Subcutaneous adipose tissue (tissue), 4 donors: ENCODE measurements around the gene HSD3B7. TPM values are rescaled to one million over a fixed set of nuclear protein-coding genes. Genes with fewer than 3 reads are reported as not detected.

Source experiments
- total RNA-seq, 4 donors: library from RNA; depleted of rRNA; stranded (reverse); fragments of >200 nt; gene quantifications; one replicate each; pipeline ENCODE4 v1.1.0, GENCODE V29; 2016
- TF ChIP-seq, protein P1 (sequence below): fragments of 450-650 bp; IDR thresholded peaks from one replicate; pipeline ENCODE4 v1.5.1; 2016; ENCODE audit warnings: low read depth, mild to moderate bottlenecking, control low read depth, antibody characterized with exemption, moderate library complexity

The HSD3B7 gene
- total RNA-seq: 10 to 100 TPM; 18.3 to 73.8 (median 30.0) TPM

DNA sequence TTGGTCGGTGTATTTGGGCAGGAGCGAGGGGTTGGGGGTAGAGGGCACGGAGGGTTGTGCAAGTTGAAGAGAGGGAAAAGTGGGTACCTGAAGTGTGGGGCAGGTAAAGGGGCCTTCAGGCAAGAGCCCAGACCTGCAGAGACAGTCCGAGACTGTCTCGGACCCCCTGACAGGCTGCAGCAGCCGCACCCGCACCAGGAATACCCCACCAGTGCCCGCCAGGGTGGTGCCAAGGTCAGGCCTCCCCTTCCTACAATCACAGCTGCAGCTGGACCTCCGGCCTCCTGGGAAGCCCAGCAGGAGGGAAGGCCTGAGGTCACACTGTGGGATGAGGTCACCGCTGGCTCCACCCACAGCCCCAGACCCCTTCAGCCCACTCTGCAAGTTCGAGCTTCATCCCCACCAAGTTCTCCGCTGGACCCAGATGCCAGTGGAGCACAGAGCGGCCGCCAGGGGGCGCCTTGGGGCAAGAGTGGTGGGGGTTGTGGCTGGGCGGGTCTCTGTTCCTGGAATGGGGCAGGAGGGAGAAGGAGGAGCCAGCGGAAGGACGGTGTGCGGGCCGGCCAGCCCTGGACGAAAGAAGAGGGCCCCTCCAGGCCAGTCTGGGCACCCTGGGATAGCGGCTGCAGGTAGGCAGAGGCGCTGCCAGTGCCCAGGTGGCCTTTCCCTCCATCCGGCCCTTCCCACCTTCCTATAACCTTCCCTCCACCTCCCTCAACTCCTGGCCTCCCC lies at the start of gene HSD3B7:
Gene HSD3B7, plus strand, starts transcription at position 539 of the 732 bp plus-strand sequence. CDS start 452 bp downstream, outside the sequence.
- TF ChIP-seq, protein P1, sequence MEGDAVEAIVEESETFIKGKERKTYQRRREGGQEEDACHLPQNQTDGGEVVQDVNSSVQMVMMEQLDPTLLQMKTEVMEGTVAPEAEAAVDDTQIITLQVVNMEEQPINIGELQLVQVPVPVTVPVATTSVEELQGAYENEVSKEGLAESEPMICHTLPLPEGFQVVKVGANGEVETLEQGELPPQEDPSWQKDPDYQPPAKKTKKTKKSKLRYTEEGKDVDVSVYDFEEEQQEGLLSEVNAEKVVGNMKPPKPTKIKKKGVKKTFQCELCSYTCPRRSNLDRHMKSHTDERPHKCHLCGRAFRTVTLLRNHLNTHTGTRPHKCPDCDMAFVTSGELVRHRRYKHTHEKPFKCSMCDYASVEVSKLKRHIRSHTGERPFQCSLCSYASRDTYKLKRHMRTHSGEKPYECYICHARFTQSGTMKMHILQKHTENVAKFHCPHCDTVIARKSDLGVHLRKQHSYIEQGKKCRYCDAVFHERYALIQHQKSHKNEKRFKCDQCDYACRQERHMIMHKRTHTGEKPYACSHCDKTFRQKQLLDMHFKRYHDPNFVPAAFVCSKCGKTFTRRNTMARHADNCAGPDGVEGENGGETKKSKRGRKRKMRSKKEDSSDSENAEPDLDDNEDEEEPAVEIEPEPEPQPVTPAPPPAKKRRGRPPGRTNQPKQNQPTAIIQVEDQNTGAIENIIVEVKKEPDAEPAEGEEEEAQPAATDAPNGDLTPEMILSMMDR: no peak

DNA sequence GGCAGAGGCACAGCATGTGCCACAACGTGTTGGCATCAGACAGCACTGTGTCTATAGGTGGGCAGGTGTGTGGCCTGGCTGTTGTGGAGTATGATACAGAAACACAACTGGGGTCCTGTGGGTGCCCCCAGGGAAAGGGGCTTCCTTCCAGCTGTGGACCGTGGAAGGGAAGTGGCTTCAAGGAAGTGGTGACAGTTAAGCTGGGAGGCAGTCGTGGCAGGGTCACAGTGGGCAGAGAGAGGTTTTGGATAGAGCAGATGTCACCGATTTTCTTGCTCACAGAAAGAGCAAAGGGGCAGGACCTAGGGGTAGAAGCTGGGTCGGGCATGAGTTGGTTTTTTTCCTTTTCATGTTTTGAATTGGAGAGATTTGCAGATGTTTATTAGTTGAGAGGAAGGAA lies 47.3 kb upstream of the HSD3B7 start:
- TF ChIP-seq, protein P1: no peak

DNA sequence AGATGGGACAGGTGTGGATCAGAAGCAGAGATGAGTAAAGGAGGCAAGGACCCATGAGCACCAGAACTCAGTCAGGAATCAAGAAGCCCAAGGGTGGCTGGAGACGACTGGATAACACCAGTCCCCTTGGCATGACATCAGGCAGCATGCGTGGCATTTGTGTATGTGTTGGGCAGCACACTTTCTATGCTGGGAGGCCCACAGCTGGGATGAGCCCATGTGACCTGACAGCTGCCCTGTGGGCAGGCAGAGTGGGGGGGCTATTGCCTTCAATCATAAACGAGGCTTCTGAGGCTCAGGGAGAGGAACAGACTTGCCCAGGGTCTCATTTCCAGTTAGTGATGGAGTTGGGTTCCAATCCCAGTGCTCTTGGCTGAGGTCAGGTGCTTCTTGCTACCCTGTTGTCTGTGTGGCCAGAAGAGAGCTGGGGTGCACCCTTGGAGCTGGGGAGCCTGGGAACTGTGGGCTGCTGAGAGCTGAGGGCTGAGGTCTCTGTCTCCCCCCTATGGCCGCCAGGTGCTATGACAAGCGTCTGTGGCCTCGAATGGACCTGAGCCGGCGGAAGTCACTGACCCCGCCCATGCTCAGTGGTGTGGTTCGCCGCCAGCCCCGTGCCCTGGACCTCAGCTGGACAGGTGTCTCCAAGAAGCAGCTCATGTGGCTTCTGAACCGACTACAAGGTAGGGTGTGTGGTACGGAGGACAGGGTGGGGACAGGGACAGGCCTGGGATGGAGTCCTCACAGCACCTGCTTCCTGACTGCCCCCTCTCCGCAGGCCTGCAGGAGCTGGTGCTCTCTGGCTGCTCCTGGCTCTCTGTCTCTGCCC lies 43.2 kb upstream of the HSD3B7 start:
- TF ChIP-seq, protein P1: no peak

DNA sequence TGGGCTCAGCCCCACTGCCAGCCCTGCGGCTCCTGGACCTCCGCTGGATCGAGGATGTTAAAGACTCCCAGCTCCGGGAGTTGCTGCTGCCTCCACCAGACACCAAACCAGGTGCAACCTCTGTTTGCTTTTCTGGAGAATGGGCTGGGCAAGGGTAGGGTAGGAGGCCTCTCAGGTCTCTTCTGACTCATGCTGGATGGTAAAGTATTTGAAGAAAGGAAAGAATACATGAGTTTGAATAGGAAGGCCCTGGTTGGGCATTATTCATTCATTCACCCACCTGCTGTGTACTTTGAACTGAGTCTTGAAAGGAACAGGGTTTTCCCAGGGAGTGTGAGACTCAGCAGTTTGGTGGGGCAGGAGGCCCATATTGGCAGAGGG lies 42.6 kb upstream of the HSD3B7 start:
- TF ChIP-seq, protein P1: no peak

DNA sequence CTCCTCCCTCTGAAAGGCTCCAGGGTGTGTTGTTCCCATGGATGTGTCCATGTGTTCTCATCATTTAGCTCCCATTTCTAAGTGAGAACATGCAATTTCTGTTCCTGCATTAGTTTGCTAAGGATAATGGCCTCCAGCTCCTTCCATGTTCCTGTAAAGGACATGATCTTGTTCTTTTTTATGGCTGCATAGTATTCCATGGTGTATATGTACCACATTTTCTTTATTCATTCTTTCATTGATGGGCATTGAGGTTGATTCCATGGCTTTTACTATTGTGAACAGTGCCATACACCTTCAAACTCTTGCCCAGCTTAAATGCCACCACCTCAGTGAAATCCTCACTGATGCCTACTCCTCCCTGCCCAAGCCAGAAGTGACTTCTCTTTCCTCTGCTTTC lies 40.7 kb upstream of the HSD3B7 start:
- TF ChIP-seq, protein P1: no peak

DNA sequence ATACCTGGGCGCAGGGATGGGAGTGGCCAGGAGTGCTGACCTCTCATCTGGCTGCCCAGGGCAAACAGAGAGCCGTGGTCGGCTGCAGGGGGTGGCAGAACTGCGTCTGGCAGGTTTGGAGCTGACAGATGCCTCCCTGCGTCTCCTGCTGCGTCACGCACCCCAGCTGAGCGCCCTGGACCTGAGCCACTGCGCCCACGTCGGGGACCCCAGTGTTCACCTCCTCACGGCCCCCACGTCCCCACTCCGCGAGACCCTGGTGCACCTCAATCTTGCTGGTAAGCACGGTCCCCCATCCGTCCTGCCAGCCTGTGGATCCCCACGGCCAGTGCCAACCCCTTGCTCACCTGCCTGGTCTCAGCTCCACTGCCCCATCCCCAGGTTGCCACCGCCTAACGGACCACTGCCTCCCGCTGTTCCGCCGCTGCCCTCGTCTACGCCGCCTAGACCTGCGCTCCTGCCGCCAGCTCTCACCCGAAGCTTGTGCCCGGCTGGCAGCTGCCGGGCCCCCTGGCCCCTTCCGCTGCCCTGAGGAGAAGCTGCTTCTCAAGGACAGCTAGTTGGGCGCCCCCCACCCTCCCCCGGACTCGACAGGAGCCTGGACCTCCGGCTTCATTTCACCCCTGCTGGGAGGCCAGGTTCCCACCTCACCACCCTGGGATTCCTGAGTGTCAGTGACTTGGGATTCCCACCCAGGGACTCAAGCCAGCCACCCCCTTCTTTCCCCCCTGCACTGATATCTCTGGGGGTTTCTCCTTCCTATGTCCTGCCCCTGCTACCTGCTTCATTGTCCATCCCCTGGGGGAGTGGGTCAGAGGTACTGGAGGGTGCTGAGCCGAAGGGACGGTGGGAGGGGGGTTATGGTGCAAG lies 38.1 kb upstream of the HSD3B7 start:
- TF ChIP-seq, protein P1: no peak
